WTC11 (cell line): ENCODE data around the gene WDR27. TPM values are rescaled to one million over a fixed set of nuclear protein-coding genes. Genes with fewer than 3 reads are reported as not detected.

ENCODE experiments used
- ATAC-seq: fragments of 200-7000 bp; cut with Tn5 transposase; 2 replicates; pipeline ENCODE4 v1.10.0; 2021; ENCODE audit warnings: mild to moderate bottlenecking, moderate library complexity
- CTCF ChIA-PET: fragments of 300-600 bp; sonication (Branson Sonifier 250); formaldehyde crosslinking; loops from one replicate; lab custom pipeline; 2021; ENCODE audit warnings: antibody characterized with exemption; lab: Charles Lee
- POLR2A ChIA-PET: fragments of 350-600 bp; sonication (Branson Sonifier 250); formaldehyde crosslinking; loops from one replicate; lab custom pipeline; 2021; ENCODE audit warnings: antibody characterized with exemption; lab: Charles Lee
- DNase-seq: peaks from one replicate; pipeline ENCODE4 v3.0.0; 2021; ENCODE audit warnings: low spot score
- H3K27ac Mint-ChIP-seq: 2 replicates; pipeline ENCODE4 v1.8.0; 2021; ENCODE audit warnings: mixed read lengths
- H3K27me3 Mint-ChIP-seq: 2 replicates; pipeline ENCODE4 v1.8.0; 2021; ENCODE audit warnings: low read depth, mild to moderate bottlenecking, moderate library complexity, mixed read lengths
- H3K36me3 Mint-ChIP-seq: 2 replicates; pipeline ENCODE4 v1.8.0; 2021; ENCODE audit warnings: mixed read lengths
- H3K4me1 Mint-ChIP-seq: 2 replicates; pipeline ENCODE4 v1.8.0; 2022; ENCODE audit warnings: mixed read lengths
- H3K4me3 Mint-ChIP-seq: 2 replicates; pipeline ENCODE4 v1.8.0; 2021; ENCODE audit warnings: mild to moderate bottlenecking, moderate library complexity, mixed read lengths
- H3K9me3 Mint-ChIP-seq: 2 replicates; pipeline ENCODE4 v1.8.0; 2021; ENCODE audit warnings: mixed read lengths
- ATF6 ChIP-seq: sonication (generic); formaldehyde crosslinking; IDR thresholded peaks from 2 replicates; pipeline ENCODE4 v1.8.1; 2023; ENCODE audit warnings: mild to moderate bottlenecking, missing genetic modification reagents
- CREB1 ChIP-seq: sonication (generic); formaldehyde crosslinking; IDR thresholded peaks from 2 replicates; pipeline ENCODE4 v1.8.0; 2023; ENCODE audit warnings: mild to moderate bottlenecking, missing genetic modification reagents
- FOXJ3 ChIP-seq: sonication (generic); formaldehyde crosslinking; IDR thresholded peaks from 2 replicates; pipeline ENCODE4 v1.9.0; 2021; ENCODE audit warnings: missing genetic modification reagents, mild to moderate bottlenecking, borderline replicate concordance
- GABPB1 ChIP-seq: sonication (generic); formaldehyde crosslinking; IDR thresholded peaks from 2 replicates; pipeline ENCODE4 v1.8.1; 2023; ENCODE audit warnings: mild to moderate bottlenecking, missing genetic modification reagents
- HMGA2 ChIP-seq: fragments of 250-450 bp; sonication (Bioruptor Pico); IDR thresholded peaks from 2 replicates; pipeline ENCODE4 v1.4.0; 2021; ENCODE audit warnings: mild to moderate bottlenecking, moderate library complexity
- IRF2 ChIP-seq: sonication (generic); formaldehyde crosslinking; IDR thresholded peaks from 2 replicates; pipeline ENCODE4 v1.8.0; 2022; ENCODE audit warnings: low read depth, missing genetic modification reagents, borderline replicate concordance
- MYBL2 ChIP-seq: sonication (generic); formaldehyde crosslinking; IDR thresholded peaks from 2 replicates; pipeline ENCODE4 v1.8.1; 2023; ENCODE audit warnings: mild to moderate bottlenecking, moderate library complexity, missing genetic modification reagents
- PRDM15 ChIP-seq: sonication (generic); formaldehyde crosslinking; IDR thresholded peaks from 2 replicates; pipeline ENCODE4 v1.8.0; 2022; ENCODE audit warnings: missing genetic modification reagents
- PREB ChIP-seq: sonication (generic); formaldehyde crosslinking; IDR thresholded peaks from 2 replicates; pipeline ENCODE4 v1.8.1; 2022; ENCODE audit warnings: mild to moderate bottlenecking, missing genetic modification reagents, moderate library complexity, borderline replicate concordance
- PRRX2 ChIP-seq: fragments of 250-450 bp; sonication (Bioruptor Pico); IDR thresholded peaks from 2 replicates; pipeline ENCODE4 v1.8.0; 2021; ENCODE audit warnings: mild to moderate bottlenecking
- SOX15 ChIP-seq: fragments of 250-450 bp; sonication (Bioruptor Pico); IDR thresholded peaks from 2 replicates; pipeline ENCODE4 v1.9.0; 2021; ENCODE audit warnings: mild to moderate bottlenecking
- USF1 ChIP-seq: sonication (generic); formaldehyde crosslinking; IDR thresholded peaks from 2 replicates; pipeline ENCODE4 v1.8.0; 2022; ENCODE audit warnings: mild to moderate bottlenecking, missing genetic modification reagents
- ZBTB21 ChIP-seq: sonication (generic); formaldehyde crosslinking; IDR thresholded peaks from 2 replicates; pipeline ENCODE4 v1.8.1; 2023; ENCODE audit warnings: mild to moderate bottlenecking, missing genetic modification reagents, borderline replicate concordance
- ZNF138 ChIP-seq: sonication (generic); formaldehyde crosslinking; conservative IDR thresholded peaks from 2 replicates; pipeline ENCODE4 v1.8.1; 2022; ENCODE audit warnings: mild to moderate bottlenecking, moderate library complexity, missing genetic modification reagents
- ZNF219 ChIP-seq: sonication (generic); formaldehyde crosslinking; IDR thresholded peaks from 2 replicates; pipeline ENCODE4 v1.8.0; 2023; ENCODE audit warnings: missing genetic modification reagents, mild to moderate bottlenecking, borderline replicate concordance
- ZNF263 ChIP-seq: sonication (generic); formaldehyde crosslinking; IDR thresholded peaks from 2 replicates; pipeline ENCODE4 v1.8.1; 2022; ENCODE audit warnings: low read depth, mild to moderate bottlenecking, moderate library complexity, missing genetic modification reagents
- ZNF396 ChIP-seq: fragments of 250-450 bp; sonication (Bioruptor Pico); IDR thresholded peaks from 2 replicates; pipeline ENCODE4 v1.8.0; 2021; ENCODE audit warnings: mild to moderate bottlenecking, moderate library complexity, borderline replicate concordance
- ZNF423 ChIP-seq: fragments of 250-450 bp; sonication (Bioruptor Pico); IDR thresholded peaks from 2 replicates; pipeline ENCODE4 v2.1.2; 2022; ENCODE audit warnings: mild to moderate bottlenecking, moderate library complexity
- ZNF532 ChIP-seq: fragments of 250-450 bp; sonication (Bioruptor Pico); IDR thresholded peaks from 2 replicates; pipeline ENCODE4 v1.9.0; 2021; ENCODE audit warnings: mild to moderate bottlenecking, borderline replicate concordance
- ZSCAN18 ChIP-seq: fragments of 250-450 bp; sonication (Bioruptor Pico); IDR thresholded peaks from 2 replicates; pipeline ENCODE4 v2.1.2; 2022; ENCODE audit warnings: mild to moderate bottlenecking, moderate library complexity
- total RNA-seq: library from RNA; stranded (reverse); gene quantifications from 3 replicates; pipeline ENCODE4 v1.2.3, GENCODE V29; 2021

The WDR27 gene
- total RNA-seq, 1 experiment from 2014 or later, result 126 TPM

- TF ChIP-seq ZNF532 (CRISPR knock-in tag) (no peak), ZBTB21 (CRISPR knock-in tag) (no peak), PRRX2 (no peak), GABPB1 (CRISPR knock-in tag) (no peak), ZNF423 (CRISPR knock-in tag) (no peak), CREB1 (no peak), ATF6 (CRISPR knock-in tag) (no peak), FOXJ3 (CRISPR knock-in tag) (no peak), ZNF219 (CRISPR knock-in tag) (no peak), HMGA2 (no peak), PREB (CRISPR knock-in tag) (no peak), ZSCAN18 (no peak)
Observed at GRCh38 chr6:169660751-169661390, 41.0 kb downstream of the WDR27 start (continued).

- ChIA-PET CTCF (no interaction called here), POLR2A (no interaction called here)
- Mint-ChIP-seq H3K9me3 (peaks cover 3% of the 10 kb centered on the region; the same call in 1 of the 2 replicates), H3K27ac (peak overlapping the region; percentile 85), H3K27me3 (no peaks in the 10 kb centered on the region), H3K4me1 (peaks cover 9% of the 10 kb centered on the region), H3K36me3 (peaks cover 68% of the 10 kb centered on the region), H3K4me3 (no peak overlapping the region)
- ATAC-seq (no peak), DNase-seq (no peak)
- no peak for TF ChIP-seq MYBL2 (CRISPR knock-in tag)
- TF ChIP-seq SOX15 (CRISPR knock-in tag), result no peak
- no peak for TF ChIP-seq USF1 (CRISPR knock-in tag)
- no peak for TF ChIP-seq IRF2 (CRISPR knock-in tag)
- TF ChIP-seq PRDM15, result no peak
- no peak for TF ChIP-seq ZNF138 (CRISPR knock-in tag)
- TF ChIP-seq ZNF263 (CRISPR knock-in tag), result no peak
- no peak for TF ChIP-seq GABPB1 (CRISPR knock-in tag)
- no peak for TF ChIP-seq ZNF396
- no peak for TF ChIP-seq ZNF219 (CRISPR knock-in tag)
Observed at GRCh38 chr6:169659820-169660610, 41.8 kb downstream of the WDR27 start.
